H9 (cell line): ENCODE data around the gene ADAD2. TPM values are rescaled to one million over a fixed set of nuclear protein-coding genes. Genes with fewer than 3 reads are reported as not detected.

Experiments
- DNase-seq: peaks from one replicate; pipeline ENCODE4 v3.0.0-alpha.2; 2017
- H2AFZ ChIP-seq: one replicate; pipeline ENCODE4 v1.6.1; 2013; ENCODE audit warnings: mild to moderate bottlenecking, low read length, control low read depth, moderate library complexity
- H2AK5ac ChIP-seq: 2 replicates; pipeline ENCODE4 v1.6.1; 2013; ENCODE audit warnings: low read length, control low read depth, mixed read lengths; ENCODE audit not compliant: insufficient read length
- H2BK120ac ChIP-seq: one replicate; pipeline ENCODE4 v1.6.1; 2013; ENCODE audit warnings: low read depth, mild to moderate bottlenecking, low read length, control low read depth, inconsistent platforms; ENCODE audit not compliant: poor library complexity, severe bottlenecking
- H2BK12ac ChIP-seq: 2 replicates; pipeline ENCODE4 v1.6.1; 2013; ENCODE audit warnings: low read length, control low read depth, mixed read lengths, low read depth; ENCODE audit not compliant: insufficient read length
- H2BK15ac ChIP-seq: 2 replicates; pipeline ENCODE4 v1.6.1; 2013; ENCODE audit warnings: low read depth, low read length, control low read depth
- H2BK20ac ChIP-seq: one replicate; pipeline ENCODE4 v1.6.1; 2013; ENCODE audit warnings: low read depth, mild to moderate bottlenecking, low read length, control low read depth, inconsistent platforms; ENCODE audit not compliant: poor library complexity, severe bottlenecking
- H2BK5ac ChIP-seq: 2 replicates; pipeline ENCODE4 v1.6.1; 2013; ENCODE audit warnings: low read length, control low read depth, mixed read lengths; ENCODE audit not compliant: insufficient read length
- H3K14ac ChIP-seq: 2 replicates; pipeline ENCODE4 v1.6.1; 2013; ENCODE audit warnings: low read length, control low read depth; ENCODE audit not compliant: insufficient read depth
- H3K18ac ChIP-seq: 2 replicates; pipeline ENCODE4 v1.6.1; 2013; ENCODE audit warnings: low read depth, mild to moderate bottlenecking, mixed read lengths, low read length, control low read depth; ENCODE audit not compliant: insufficient read length
- H3K23ac ChIP-seq: 2 replicates; pipeline ENCODE4 v1.6.1; 2013; ENCODE audit warnings: low read length, control low read depth, mixed read lengths, low read depth; ENCODE audit not compliant: insufficient read length
- H3K23me2 ChIP-seq: 2 replicates; pipeline ENCODE4 v1.6.1; 2013; ENCODE audit warnings: low read depth, mild to moderate bottlenecking, mixed read lengths, low read length, control low read depth; ENCODE audit not compliant: insufficient read length, poor library complexity, severe bottlenecking
- H3K27ac ChIP-seq: 2 replicates; pipeline ENCODE4 v1.5.1; 2013; ENCODE audit warnings: low read length, control low read depth, mixed read lengths, low read depth; ENCODE audit not compliant: insufficient read length
- H3K27me3 ChIP-seq: 2 replicates; pipeline ENCODE4 v1.6.1; 2013; ENCODE audit warnings: low read length, control low read depth, inconsistent platforms; ENCODE audit not compliant: insufficient read depth
- H3K4ac ChIP-seq: 2 replicates; pipeline ENCODE4 v1.6.1; 2013; ENCODE audit warnings: low read depth, mild to moderate bottlenecking, control low read depth, inconsistent platforms, low read length, moderate library complexity
- H3K4me1 ChIP-seq: 2 replicates; pipeline ENCODE4 v1.6.1; 2013; ENCODE audit warnings: low read length, control low read depth, inconsistent platforms; ENCODE audit not compliant: insufficient read depth
- H3K4me2 ChIP-seq: 2 replicates; pipeline ENCODE4 v1.6.1; 2013; ENCODE audit warnings: low read length, control low read depth, mixed read lengths; ENCODE audit not compliant: insufficient read length, insufficient read depth
- H3K56ac ChIP-seq: 2 replicates; pipeline ENCODE4 v1.6.1; 2013; ENCODE audit warnings: low read depth, mild to moderate bottlenecking, mixed read lengths, low read length, control low read depth; ENCODE audit not compliant: insufficient read length
- H3K79me1 ChIP-seq: 2 replicates; pipeline ENCODE4 v1.6.1; 2013; ENCODE audit warnings: low read depth, mild to moderate bottlenecking, moderate library complexity, low read length, control low read depth, inconsistent platforms; ENCODE audit not compliant: insufficient read depth, poor library complexity, severe bottlenecking
- H3K79me2 ChIP-seq: 2 replicates; pipeline ENCODE4 v1.6.1; 2013; ENCODE audit warnings: low read length, control low read depth, inconsistent platforms; ENCODE audit not compliant: insufficient read depth
- H3K9ac ChIP-seq: 2 replicates; pipeline ENCODE4 v1.6.1; 2013; ENCODE audit warnings: low read length, control low read depth, mixed read lengths; ENCODE audit not compliant: insufficient read length; ENCODE audit errors: extremely low read depth
- H3K9me3 ChIP-seq: one replicate; pipeline ENCODE4 v1.6.1; 2013; ENCODE audit warnings: low read depth, low read length, inconsistent platforms; ENCODE audit not compliant: control insufficient read depth
- H3T11ph ChIP-seq: one replicate; pipeline ENCODE4 v1.6.1; 2013; ENCODE audit warnings: mild to moderate bottlenecking, low read length, control low read depth, inconsistent platforms
- H4K20me1 ChIP-seq: one replicate; pipeline ENCODE4 v1.6.1; 2013; ENCODE audit not compliant: control insufficient read depth, insufficient read length, insufficient read depth
- H4K5ac ChIP-seq: 2 replicates; pipeline ENCODE4 v1.6.1; 2013; ENCODE audit warnings: low read depth, mild to moderate bottlenecking, mixed read lengths, low read length, control low read depth; ENCODE audit not compliant: insufficient read length
- H4K8ac ChIP-seq: replicated peaks from 2 replicates; pipeline ENCODE4 v1.6.1; 2013; ENCODE audit warnings: low read length, control low read depth, mixed read lengths, low read depth; ENCODE audit not compliant: insufficient read length
- H4K91ac ChIP-seq: 2 replicates; pipeline ENCODE4 v1.6.1; 2013; ENCODE audit warnings: low read depth, mild to moderate bottlenecking, moderate library complexity, mixed read lengths, low read length, control low read depth; ENCODE audit not compliant: insufficient read length
- H3K27ac Mint-ChIP-seq, 3 experiments: 2 replicates in 2 of 3; 3 replicates in 1 of 3; pipeline ENCODE4 v1.8.0; 2020 to 2021; ENCODE audit warnings: mixed read lengths in 3 of 3, mild to moderate bottlenecking in 1 of 3, moderate library complexity in 1 of 3
- H3K27me3 Mint-ChIP-seq: 2 replicates; pipeline ENCODE4 v1.8.0; 2021; ENCODE audit warnings: low read depth, mild to moderate bottlenecking, moderate library complexity, mixed read lengths
- H3K36me3 Mint-ChIP-seq, 3 experiments: 2 replicates in 2 of 3; 3 replicates in 1 of 3; pipeline ENCODE4 v1.8.0; 2020 to 2021; ENCODE audit warnings: low read depth in 3 of 3, mixed read lengths in 3 of 3; ENCODE audit not compliant: insufficient read depth in 1 of 3
- H3K4me1 Mint-ChIP-seq, 2 experiments: 2 replicates each; pipeline ENCODE4 v1.8.0; 2020; ENCODE audit warnings: mixed read lengths in 2 of 2
- H3K4me3 Mint-ChIP-seq, 2 experiments: 2 replicates in 1 of 2; 3 replicates in 1 of 2; pipeline ENCODE4 v1.8.0; 2020 to 2021; ENCODE audit warnings: mild to moderate bottlenecking in 2 of 2, mixed read lengths in 2 of 2, moderate library complexity in 1 of 2
- H3K9me3 Mint-ChIP-seq, 2 experiments: 2 replicates in 1 of 2; 3 replicates in 1 of 2; pipeline ENCODE4 v1.8.0; 2020; ENCODE audit warnings: mild to moderate bottlenecking in 2 of 2, mixed read lengths in 2 of 2, moderate library complexity in 1 of 2
- WGBS: extraction: QIAGEN DNeasy Blood & Tissue Kit; methylation state at CpG from one replicate; pipeline ENCODE4 v1.1.7; 2013; ENCODE audit warnings: missing lambda C conversion rate, low lambda C conversion rate, mixed read lengths; ENCODE audit not compliant: insufficient read length; ENCODE audit errors: extremely low coverage; 5-methylcytosine and 5-hydroxymethylcytosine counted together
- total RNA-seq: library from RNA; stranded (reverse); gene quantifications from 2 replicates; pipeline ENCODE4 v1.2.1, GENCODE V29; 2021
- TF ChIP-seq, protein P1 (sequence below): fragments of 200-600 bp; sonication (generic); conservative IDR thresholded peaks from 3 replicates; pipeline ENCODE4 v1.8.0; 2021; ENCODE audit warnings: antibody characterized with exemption, mild to moderate bottlenecking

Gene ADAD2
- total RNA-seq, 1 experiment from 2014 or later, result 1.0 TPM

GRCh38 chr16:84218956-84219355, 28.0 kb downstream of the ADAD2 start:
- Histone ChIP-seq H2BK12ac (no peak overlapping the region), H3K18ac (no peak overlapping the region), H2AFZ (no peak overlapping the region), H3K9me3 (no peaks in the 10 kb centered on the region), H2BK5ac (no peak overlapping the region), H3K4me1 (no peaks in the 10 kb centered on the region), H3T11ph (no peak overlapping the region), H3K23ac (no peak overlapping the region), H3K79me1 (no peaks in the 10 kb centered on the region), H4K20me1 (no peaks in the 10 kb centered on the region), H3K27me3 (no peaks in the 10 kb centered on the region; the same call in 1 of the 2 replicates), H3K4me2 (no peak overlapping the region), H4K8ac (no peak overlapping the region), H3K27ac (no peak overlapping the region), H2BK15ac (no peak overlapping the region), H3K79me2 (no peaks in the 10 kb centered on the region), H4K91ac (no peak overlapping the region), H3K4ac (no peak overlapping the region), H3K56ac (no peak overlapping the region), H3K9ac (no peak overlapping the region), H2AK5ac (no peak overlapping the region), H3K14ac (no peak overlapping the region), H4K5ac (no peak overlapping the region), H2BK120ac (no peak overlapping the region), H3K23me2 (no peaks in the 10 kb centered on the region), H2BK20ac (no peak overlapping the region)
- H3K27ac Mint-ChIP-seq, result peak overlapping the region in 1 of 3 experiments; percentile 22; a peak in 1 of 7 replicates
- H3K4me1 Mint-ChIP-seq, result peaks cover 15 to 20% of the 10 kb centered on the region in 2 experiments
- H3K27me3 Mint-ChIP-seq, result peaks cover 5% of the 10 kb centered on the region
- no peaks in the 10 kb centered on the region for H3K9me3 Mint-ChIP-seq
- no peak for DNase-seq
- TF ChIP-seq, protein P1, sequence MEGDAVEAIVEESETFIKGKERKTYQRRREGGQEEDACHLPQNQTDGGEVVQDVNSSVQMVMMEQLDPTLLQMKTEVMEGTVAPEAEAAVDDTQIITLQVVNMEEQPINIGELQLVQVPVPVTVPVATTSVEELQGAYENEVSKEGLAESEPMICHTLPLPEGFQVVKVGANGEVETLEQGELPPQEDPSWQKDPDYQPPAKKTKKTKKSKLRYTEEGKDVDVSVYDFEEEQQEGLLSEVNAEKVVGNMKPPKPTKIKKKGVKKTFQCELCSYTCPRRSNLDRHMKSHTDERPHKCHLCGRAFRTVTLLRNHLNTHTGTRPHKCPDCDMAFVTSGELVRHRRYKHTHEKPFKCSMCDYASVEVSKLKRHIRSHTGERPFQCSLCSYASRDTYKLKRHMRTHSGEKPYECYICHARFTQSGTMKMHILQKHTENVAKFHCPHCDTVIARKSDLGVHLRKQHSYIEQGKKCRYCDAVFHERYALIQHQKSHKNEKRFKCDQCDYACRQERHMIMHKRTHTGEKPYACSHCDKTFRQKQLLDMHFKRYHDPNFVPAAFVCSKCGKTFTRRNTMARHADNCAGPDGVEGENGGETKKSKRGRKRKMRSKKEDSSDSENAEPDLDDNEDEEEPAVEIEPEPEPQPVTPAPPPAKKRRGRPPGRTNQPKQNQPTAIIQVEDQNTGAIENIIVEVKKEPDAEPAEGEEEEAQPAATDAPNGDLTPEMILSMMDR, result no peak
- WGBS, result no CpG with 5 or more reads among the region's 6 CpGs
- H3K4me3 Mint-ChIP-seq, result no peak overlapping the region
- no peaks in the 10 kb centered on the region for H3K36me3 Mint-ChIP-seq
